ENCODE measurements around the gene PTPRK.

GRCh38 chr6:128427139-128427538, 93.3 kb downstream of the PTPRK start:
- TF ChIP-seq NFYB (IDR thresholded peaks at IDR 0.05; ENCODE audit: insufficient read depth, low read depth, low read length) = no peak
- TF ChIP-seq POLR2A (IDR thresholded peaks at IDR 0.05; ENCODE audit: low read depth, low read length) = no peak
- TF ChIP-seq NFIC (IDR thresholded peaks at IDR 0.05; ENCODE audit: low read depth, low read length) = no peak
- no peak for TF ChIP-seq TAF1 (IDR thresholded peaks at IDR 0.05; ENCODE audit: borderline replicate concordance, low read depth, low read length)
- TF ChIP-seq JUNB (IDR thresholded peaks at IDR 0.05) = no peak

Data from GM12878 (cell line).